H1 (cell line): ENCODE results near the gene DUSP11. TPM values are rescaled to one million over a fixed set of nuclear protein-coding genes. Genes with fewer than 3 reads are reported as not detected.

Experiments used
- CTCF ChIA-PET: fragments of 300-600 bp; sonication (Branson Sonifier 250); formaldehyde crosslinking; loops from one replicate; lab custom pipeline; 2021; ENCODE audit not compliant: partially characterized antibody; lab: Charles Lee
- POLR2A ChIA-PET: fragments of 300-600 bp; sonication (Branson Sonifier 250); formaldehyde crosslinking; loops from one replicate; lab custom pipeline; 2021; ENCODE audit warnings: inconsistent platforms; ENCODE audit not compliant: partially characterized antibody; lab: Charles Lee
- DNase-seq, 2 experiments: peaks; one replicate each; pipeline versions ENCODE4 v3.0.0 to v3.0.0-alpha.2; 2010 to 2022; ENCODE audit warnings: low spot score in 2 of 2, low read depth in 1 of 2, mixed read lengths in 1 of 2
- FAIRE-seq: peaks from 2 replicates; lab custom pipeline; 2011; peaks lifted over from hg19 to GRCh38; lab: Jason Lieb, UNC
- H2AFZ ChIP-seq: 2 replicates; pipeline ENCODE4 v1.8.1; 2012; ENCODE audit warnings: low read length, inconsistent platforms
- H2AK5ac ChIP-seq: 2 replicates; pipeline ENCODE4 v1.6.1; 2013; ENCODE audit warnings: low read depth, low read length
- H2BK120ac ChIP-seq: replicated peaks from 2 replicates; pipeline ENCODE3; 2013; ENCODE audit warnings: low read depth, low read length, inconsistent platforms
- H2BK12ac ChIP-seq: 2 replicates; pipeline ENCODE4 v1.6.1; 2013; ENCODE audit warnings: low read depth, low read length
- H2BK15ac ChIP-seq: 2 replicates; pipeline ENCODE4 v1.6.1; 2013; ENCODE audit warnings: low read length
- H2BK20ac ChIP-seq: 2 replicates; pipeline ENCODE4 v1.6.1; 2013; ENCODE audit warnings: low read length
- H2BK5ac ChIP-seq: 2 replicates; pipeline ENCODE4 v1.6.1; 2013; ENCODE audit warnings: low read depth, low read length
- H3K14ac ChIP-seq: 2 replicates; pipeline ENCODE4 v1.6.1; 2013; ENCODE audit warnings: inconsistent platforms; ENCODE audit not compliant: insufficient read length
- H3K18ac ChIP-seq: 2 replicates; pipeline ENCODE4 v1.6.1; 2013; ENCODE audit warnings: low read length; ENCODE audit errors: extremely low read depth
- H3K23ac ChIP-seq: 2 replicates; pipeline ENCODE4 v1.6.1; 2013; ENCODE audit warnings: inconsistent platforms; ENCODE audit not compliant: insufficient read length
- H3K23me2 ChIP-seq: 2 replicates; pipeline ENCODE4 v1.6.1; 2013; ENCODE audit warnings: low read depth, low read length
- H3K27ac ChIP-seq: 2 replicates; pipeline ENCODE4 v1.6.1; 2011; ENCODE audit warnings: low read depth, low read length, inconsistent platforms
- H3K27me3 ChIP-seq, 4 experiments: replicated peaks in 1 of 4; 1 replicate in 1 of 4; 2 replicates in 3 of 4; pipeline versions ENCODE4 v1.6.1 to v1.8.1; 2011 to 2013; ENCODE audit warnings: low read length in 3 of 4, mild to moderate bottlenecking in 3 of 4, inconsistent platforms in 2 of 4, mixed read lengths in 2 of 4, moderate library complexity in 1 of 4; ENCODE audit not compliant: control insufficient read depth in 3 of 4, insufficient read depth in 3 of 4; ENCODE audit errors: extremely low read depth in 1 of 4
- H3K36me3 ChIP-seq, 4 experiments: 2 replicates each; pipeline versions ENCODE4 v1.6.1 to v1.8.1; 2011 to 2013; ENCODE audit warnings: mild to moderate bottlenecking in 4 of 4, low read length in 3 of 4, moderate library complexity in 2 of 4, control low read depth in 1 of 4, inconsistent platforms in 1 of 4; ENCODE audit not compliant: insufficient read depth in 4 of 4, control insufficient read depth in 2 of 4
- H3K4ac ChIP-seq: replicated peaks from 2 replicates; pipeline ENCODE3; 2013; ENCODE audit warnings: low read length, low read depth, mixed read lengths, inconsistent platforms; ENCODE audit not compliant: insufficient read length
- H3K4me1 ChIP-seq, 4 experiments: replicated peaks in 1 of 4; 1 replicate in 1 of 4; 2 replicates in 3 of 4; pipeline versions ENCODE4 v1.6.1 to v1.8.1; 2011 to 2013; ENCODE audit warnings: low read length in 3 of 4, inconsistent platforms in 2 of 4, mixed read lengths in 1 of 4; ENCODE audit not compliant: insufficient read depth in 4 of 4, control insufficient read depth in 3 of 4
- H3K4me2 ChIP-seq, 2 experiments: 2 replicates each; pipeline versions ENCODE4 v1.6.1 to v1.8.1; 2011 to 2013; ENCODE audit warnings: low read depth in 2 of 2, low read length in 2 of 2, control low read depth in 1 of 2, inconsistent platforms in 1 of 2, mild to moderate bottlenecking in 1 of 2; ENCODE audit not compliant: insufficient read depth in 1 of 2
- H3K4me3 ChIP-seq, 4 experiments: fragments of 200-600, 300-600 bp in 1 of 4; sonication (generic), shearing (Covaris generic), sonication (Bioruptor Twin) in 1 of 4; 2 replicates each; pipeline versions ENCODE4 v1.5.1 to v1.8.1; 2011 to 2016; ENCODE audit warnings: low read length in 4 of 4, low read depth in 3 of 4, control low read depth in 2 of 4, inconsistent platforms in 2 of 4, mild to moderate bottlenecking in 2 of 4, mixed read lengths in 1 of 4, moderate library complexity in 1 of 4; ENCODE audit not compliant: insufficient read depth in 2 of 4; ENCODE audit errors: extremely low read depth in 1 of 4
- H3K56ac ChIP-seq: replicated peaks from 2 replicates; pipeline ENCODE3; 2013; ENCODE audit warnings: low read depth, mild to moderate bottlenecking, mixed read lengths, low read length, inconsistent platforms; ENCODE audit not compliant: insufficient read length
- H3K79me1 ChIP-seq: 2 replicates; pipeline ENCODE4 v1.6.1; 2013; ENCODE audit warnings: low read depth, low read length, control low read depth
- H3K79me2 ChIP-seq, 2 experiments: 2 replicates each; pipeline versions ENCODE4 v1.6.1 to v1.8.1; 2012 to 2013; ENCODE audit warnings: low read length in 2 of 2, mild to moderate bottlenecking in 2 of 2, inconsistent platforms in 1 of 2; ENCODE audit not compliant: insufficient read depth in 2 of 2, control insufficient read depth in 1 of 2
- H3K9ac ChIP-seq, 4 experiments: replicated peaks in 1 of 4; 1 replicate in 1 of 4; 2 replicates in 3 of 4; pipeline versions ENCODE4 v1.6.1 to v1.8.1; 2011 to 2013; ENCODE audit warnings: low read depth in 3 of 4, low read length in 3 of 4, control low read depth in 2 of 4, mild to moderate bottlenecking in 2 of 4, moderate library complexity in 2 of 4, inconsistent platforms in 1 of 4; ENCODE audit errors: extremely low read depth in 1 of 4
- H3K9me3 ChIP-seq, 2 experiments: 2 replicates each; pipeline versions ENCODE4 v1.6.1 to v1.8.1; 2012 to 2013; ENCODE audit warnings: mild to moderate bottlenecking in 2 of 2, moderate library complexity in 2 of 2, control low read depth in 1 of 2, inconsistent platforms in 1 of 2, low read depth in 1 of 2, low read length in 1 of 2, mixed read lengths in 1 of 2; ENCODE audit not compliant: insufficient read depth in 2 of 2
- H4K20me1 ChIP-seq, 2 experiments: replicated peaks in 1 of 2; 2 replicates each; pipeline versions ENCODE3 to v1.8.1; 2011 to 2013; ENCODE audit warnings: inconsistent platforms in 2 of 2, low read length in 2 of 2, mild to moderate bottlenecking in 1 of 2; ENCODE audit not compliant: insufficient read depth in 2 of 2, control insufficient read depth in 1 of 2
- H4K5ac ChIP-seq: 2 replicates; pipeline ENCODE4 v1.6.1; 2013; ENCODE audit warnings: low read length, low read depth, mixed read lengths, inconsistent platforms; ENCODE audit not compliant: insufficient read length
- H4K8ac ChIP-seq: 2 replicates; pipeline ENCODE4 v1.8.0; 2013; ENCODE audit warnings: mild to moderate bottlenecking, moderate library complexity, low read length, inconsistent platforms; ENCODE audit not compliant: insufficient read depth; ENCODE audit errors: extremely low read depth
- H4K91ac ChIP-seq: replicated peaks from 2 replicates; pipeline ENCODE3; 2013; ENCODE audit warnings: low read length, mixed read lengths, inconsistent platforms; ENCODE audit not compliant: insufficient read length
- SIX5 ChIP-seq: IDR thresholded peaks from 2 replicates; pipeline ENCODE4 v1.6.1; 2011; ENCODE audit warnings: mild to moderate bottlenecking, low read depth, low read length
- WGBS, 2 experiments: shearing (Covaris generic) in 1 of 2; methylation state at CpG; one replicate each; pipeline versions ENCODE4 v1.1.6 to v1.1.7; 2013 to 2015; ENCODE audit warnings: low lambda C conversion rate in 2 of 2, mixed read lengths in 2 of 2, inconsistent platforms in 1 of 2, low coverage in 1 of 2, missing lambda C conversion rate in 1 of 2; ENCODE audit not compliant: insufficient replicate concordance in 2 of 2, insufficient coverage in 1 of 2, insufficient read length in 1 of 2; ENCODE audit errors: extremely low coverage in 1 of 2, missing lambda C conversion rate in 1 of 2; 5-methylcytosine and 5-hydroxymethylcytosine counted together
- polyA plus RNA-seq, 7 experiments: library from polyadenylated mRNA; depleted of rRNA in 3 of 7; stranded (reverse) in 5 of 7; unstranded in 2 of 7; fragments of >200 nt in 5 of 7; fragments of 200-250 nt in 2 of 7; gene quantifications; 1 replicate in 5 of 7; 2 replicates in 1 of 7; 4 replicates in 1 of 7; pipeline versions ENCODE4 v1.2.1 to v1.2.3, GENCODE V29; 2011 to 2013; ENCODE audit warnings: missing spikeins in 2 of 7, mixed read lengths in 2 of 7
- total RNA-seq: library from RNA; stranded (reverse); fragmentation: NEBNext Ultra II Directional; extraction: Animal tissue kit (Norgen Biotek cat#: 25700); gene quantifications from 2 replicates; pipeline ENCODE4 v1.2.1, GENCODE V29; 2021

Gene DUSP11
- total and polyA plus RNA-seq, 2 of the 8 experiments (the other 6 are each of a cell fraction or from before 2014, with no cell fraction given), result 12.2 to 19.1 TPM

- POLR2A ChIA-PET, result no interaction called here
- Histone ChIP-seq H3K27ac (no peak overlapping the region), H3K23ac (no peak overlapping the region), H3K4me1 (no peaks in the 10 kb centered on the region), H3K79me2 (no peaks in the 10 kb centered on the region), H3K79me1 (no peaks in the 10 kb centered on the region), H3K56ac (no peak overlapping the region), H2BK15ac (no peak overlapping the region), H3K18ac (no peak overlapping the region), H4K8ac (no peak overlapping the region), H4K20me1 (no peaks in the 10 kb centered on the region), H2BK12ac (no peak overlapping the region), H2BK20ac (no peak overlapping the region), H3K4me2 (no peak overlapping the region), H3K27me3 (no peaks in the 10 kb centered on the region; a peak in 1 of 7 replicates), H3K9me3 (peaks cover 12 to 28% of the 10 kb centered on the region in 2 experiments; a peak in 3 of 4 replicates), H2AFZ (no peak overlapping the region), H3K9ac (no peak overlapping the region), H3K4me3 (no peak overlapping the region)
- CTCF ChIA-PET, result no interaction called here
- WGBS, 2 experiments, result 78% methylated on average over 8 of the region's 8 CpGs; no CpG with 5 or more reads in 1 of the 2 experiments
- no peak for FAIRE-seq
- DNase-seq, result no peak
- no peak for TF ChIP-seq SIX5
- TF ChIP-seq, all 59 proteins: peak for 0
- H4K91ac ChIP-seq, result no peak overlapping the region
- no peak overlapping the region for H4K5ac ChIP-seq
- no peaks in the 10 kb centered on the region for H3K23me2 ChIP-seq
- H2BK5ac ChIP-seq, result no peak overlapping the region
- H3K36me3 ChIP-seq, result no peaks in the 10 kb centered on the region
- H3K14ac ChIP-seq, result no peak overlapping the region
- no peak overlapping the region for H2BK120ac ChIP-seq
- no peak overlapping the region for H3K4ac ChIP-seq
- H2AK5ac ChIP-seq, result no peak overlapping the region
These were observed 63.2 kb downstream of the DUSP11 start for GRCh38 chr2:73716543-73717250.
